PFSK-1 (cell line): ENCODE measurements around the gene ZNF20. TPM values are rescaled to one million over a fixed set of nuclear protein-coding genes. Genes with fewer than 3 reads are reported as not detected.

Experiments
- FOXP2 ChIP-seq: optimal IDR thresholded peaks from 2 replicates; pipeline ENCODE3; 2011; ENCODE audit warnings: borderline replicate concordance, control low read depth, inconsistent platforms; ENCODE audit not compliant: insufficient read depth; ENCODE audit errors: extremely low read length, extremely low read depth
- POLR2AphosphoS5 ChIP-seq: IDR thresholded peaks from 2 replicates; pipeline ENCODE4 v1.6.1; 2012; ENCODE audit warnings: low read depth, mild to moderate bottlenecking, control low read depth, low read length, moderate library complexity
- SIN3A ChIP-seq: IDR thresholded peaks from 2 replicates; pipeline ENCODE4 v1.6.1; 2012; ENCODE audit warnings: mild to moderate bottlenecking, low read length, moderate library complexity, borderline replicate concordance; ENCODE audit not compliant: insufficient read depth
- TAF1 ChIP-seq: IDR thresholded peaks from 2 replicates; pipeline ENCODE4 v1.6.1; 2012; ENCODE audit warnings: low read length, control low read depth, borderline replicate concordance; ENCODE audit not compliant: insufficient read depth
- polyA plus RNA-seq: library from polyadenylated mRNA; unstranded; fragments of >200 nt; gene quantifications from one replicate; pipeline ENCODE4 v1.2.1, GENCODE V29; 2012; ENCODE audit warnings: low read depth, missing spikeins; ENCODE audit not compliant: insufficient read length
- TF ChIP-seq, protein P1 (sequence below), 2 experiments: IDR thresholded peaks; 2 replicates each; pipeline versions ENCODE4 v1.6.1 to v1.8.0; 2011 to 2012; ENCODE audit warnings: low read depth in 2 of 2, low read length in 2 of 2, control low read depth in 1 of 2, inconsistent platforms in 1 of 2, mild to moderate bottlenecking in 1 of 2, moderate library complexity in 1 of 2; ENCODE audit not compliant: insufficient read depth in 1 of 2

The ZNF20 gene
- polyA plus RNA-seq: 0.85 TPM

DNA sequence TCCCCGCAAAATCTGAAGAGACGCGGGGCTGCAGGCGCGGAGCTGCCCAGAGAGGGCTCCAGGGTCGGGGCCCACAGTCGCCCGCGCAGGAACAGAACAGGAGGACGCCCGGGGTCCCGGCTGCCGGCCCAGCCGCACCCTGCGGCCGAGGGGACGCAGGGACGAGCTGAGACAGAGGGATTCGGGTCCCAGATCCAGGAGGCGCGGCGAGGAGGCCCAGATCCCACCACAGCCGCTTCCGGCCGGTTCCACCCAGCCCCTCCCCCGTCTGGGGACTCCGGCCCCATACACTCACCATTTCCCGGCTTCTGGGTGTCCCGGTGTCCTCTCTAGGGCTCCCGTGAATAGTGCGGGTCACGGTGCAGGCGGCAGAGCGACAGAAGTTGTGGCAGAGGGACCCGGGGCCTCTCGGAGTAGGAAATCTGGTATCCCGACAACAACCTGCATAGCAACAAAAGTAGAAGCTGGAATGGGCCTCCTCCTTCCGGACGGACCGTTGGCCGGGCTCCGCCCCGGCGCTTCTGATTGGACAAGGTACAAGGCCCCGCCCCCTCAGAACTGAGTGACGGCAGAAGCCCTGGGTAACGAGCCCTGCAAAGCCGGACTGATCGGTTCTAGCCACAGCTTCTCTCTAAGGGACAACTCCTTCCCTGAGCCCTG, at the start of gene ZNF20:
ZNF20 (minus strand) TSS at position 466 of the 660 bp plus-strand sequence; CDS start at position 298, 168 bp downstream.
- TF ChIP-seq TAF1 (0 out of 2 replicates have a peak, but pooled peaks have one; percentile 51), SIN3A (peak; percentile 8; the same call in 1 of the 2 replicates), POLR2AphosphoS5 (peak; percentile 51), FOXP2 (no peak)
- TF ChIP-seq, protein P1, sequence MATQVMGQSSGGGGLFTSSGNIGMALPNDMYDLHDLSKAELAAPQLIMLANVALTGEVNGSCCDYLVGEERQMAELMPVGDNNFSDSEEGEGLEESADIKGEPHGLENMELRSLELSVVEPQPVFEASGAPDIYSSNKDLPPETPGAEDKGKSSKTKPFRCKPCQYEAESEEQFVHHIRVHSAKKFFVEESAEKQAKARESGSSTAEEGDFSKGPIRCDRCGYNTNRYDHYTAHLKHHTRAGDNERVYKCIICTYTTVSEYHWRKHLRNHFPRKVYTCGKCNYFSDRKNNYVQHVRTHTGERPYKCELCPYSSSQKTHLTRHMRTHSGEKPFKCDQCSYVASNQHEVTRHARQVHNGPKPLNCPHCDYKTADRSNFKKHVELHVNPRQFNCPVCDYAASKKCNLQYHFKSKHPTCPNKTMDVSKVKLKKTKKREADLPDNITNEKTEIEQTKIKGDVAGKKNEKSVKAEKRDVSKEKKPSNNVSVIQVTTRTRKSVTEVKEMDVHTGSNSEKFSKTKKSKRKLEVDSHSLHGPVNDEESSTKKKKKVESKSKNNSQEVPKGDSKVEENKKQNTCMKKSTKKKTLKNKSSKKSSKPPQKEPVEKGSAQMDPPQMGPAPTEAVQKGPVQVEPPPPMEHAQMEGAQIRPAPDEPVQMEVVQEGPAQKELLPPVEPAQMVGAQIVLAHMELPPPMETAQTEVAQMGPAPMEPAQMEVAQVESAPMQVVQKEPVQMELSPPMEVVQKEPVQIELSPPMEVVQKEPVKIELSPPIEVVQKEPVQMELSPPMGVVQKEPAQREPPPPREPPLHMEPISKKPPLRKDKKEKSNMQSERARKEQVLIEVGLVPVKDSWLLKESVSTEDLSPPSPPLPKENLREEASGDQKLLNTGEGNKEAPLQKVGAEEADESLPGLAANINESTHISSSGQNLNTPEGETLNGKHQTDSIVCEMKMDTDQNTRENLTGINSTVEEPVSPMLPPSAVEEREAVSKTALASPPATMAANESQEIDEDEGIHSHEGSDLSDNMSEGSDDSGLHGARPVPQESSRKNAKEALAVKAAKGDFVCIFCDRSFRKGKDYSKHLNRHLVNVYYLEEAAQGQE (IDR thresholded peaks at IDR 0.05; ENCODE audit: insufficient read depth in 1 of 2, low read depth in 2 of 2, low read length in 2 of 2): 0 out of 4 replicates have a peak, but pooled peaks of 1 of the 2 experiments have one; percentile 41

DNA sequence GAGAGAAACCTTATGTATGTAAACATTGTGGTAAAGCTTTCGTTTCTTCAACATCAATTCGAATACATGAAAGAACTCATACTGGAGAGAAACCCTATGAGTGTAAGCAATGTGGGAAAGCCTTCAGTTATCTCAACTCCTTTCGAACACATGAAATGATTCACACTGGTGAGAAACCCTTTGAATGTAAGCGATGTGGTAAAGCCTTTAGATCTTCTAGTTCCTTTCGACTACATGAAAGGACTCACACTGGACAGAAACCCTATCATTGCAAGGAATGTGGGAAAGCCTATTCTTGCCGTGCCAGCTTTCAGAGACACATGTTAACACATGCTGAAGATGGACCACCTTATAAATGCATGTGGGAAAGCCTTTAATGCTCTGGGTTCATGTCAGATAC, 47.5 kb upstream of the ZNF20 start:
- no peak for TF ChIP-seq SIN3A
- no peak for TF ChIP-seq FOXP2
- TF ChIP-seq POLR2AphosphoS5: no peak
- TF ChIP-seq, protein P1 (IDR thresholded peaks at IDR 0.05; ENCODE audit: insufficient read depth in 1 of 2, low read depth in 2 of 2, low read length in 2 of 2): no peak
- no peak for TF ChIP-seq TAF1

DNA sequence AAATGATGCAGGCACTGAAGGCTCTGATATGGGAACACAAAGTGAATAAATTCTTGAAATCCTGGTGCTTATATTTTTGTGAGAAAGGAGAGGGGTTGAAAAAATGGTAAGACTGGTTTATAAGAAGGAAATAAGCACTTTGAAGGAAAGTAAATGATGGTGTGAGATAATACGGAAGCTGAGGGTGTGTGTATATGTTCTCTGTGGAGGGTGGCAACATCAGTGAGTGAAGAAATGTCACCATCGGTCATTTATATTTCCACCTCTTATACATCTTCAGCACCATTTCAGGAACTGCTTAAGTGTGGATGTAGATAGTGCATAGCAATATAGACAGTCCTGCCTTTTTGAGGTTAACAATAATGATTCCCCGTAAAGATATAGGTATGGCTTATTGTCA, 40.2 kb upstream of the ZNF20 start:
- no peak for TF ChIP-seq FOXP2
- TF ChIP-seq POLR2AphosphoS5: no peak
- TF ChIP-seq, protein P1 (IDR thresholded peaks at IDR 0.05; ENCODE audit: insufficient read depth in 1 of 2, low read depth in 2 of 2, low read length in 2 of 2): no peak
- TF ChIP-seq SIN3A: no peak
- no peak for TF ChIP-seq TAF1

DNA sequence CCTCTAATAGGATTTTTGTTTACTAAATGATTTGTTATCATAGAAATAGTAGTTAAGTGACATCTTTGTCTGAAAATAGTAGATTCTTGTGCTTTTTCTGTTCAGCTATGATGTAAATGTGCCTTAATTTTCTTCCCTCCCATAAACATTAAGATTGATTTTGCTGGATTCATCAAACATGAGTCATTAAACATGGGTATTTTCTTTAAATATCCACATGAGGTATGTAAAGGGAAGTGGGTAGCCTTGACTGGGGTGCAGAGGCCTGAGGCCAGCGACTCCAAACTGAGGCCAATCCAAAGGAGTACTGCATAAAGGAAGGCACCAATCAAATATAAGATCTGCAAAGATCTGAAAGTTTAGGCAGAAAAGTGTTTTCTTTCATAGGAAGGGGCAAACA, 26.5 kb upstream of the ZNF20 start:
- TF ChIP-seq, protein P1 (IDR thresholded peaks at IDR 0.05; ENCODE audit: insufficient read depth in 1 of 2, low read depth in 2 of 2, low read length in 2 of 2): no peak
- no peak for TF ChIP-seq TAF1
- TF ChIP-seq SIN3A: no peak
- no peak for TF ChIP-seq POLR2AphosphoS5
- TF ChIP-seq FOXP2: no peak

DNA sequence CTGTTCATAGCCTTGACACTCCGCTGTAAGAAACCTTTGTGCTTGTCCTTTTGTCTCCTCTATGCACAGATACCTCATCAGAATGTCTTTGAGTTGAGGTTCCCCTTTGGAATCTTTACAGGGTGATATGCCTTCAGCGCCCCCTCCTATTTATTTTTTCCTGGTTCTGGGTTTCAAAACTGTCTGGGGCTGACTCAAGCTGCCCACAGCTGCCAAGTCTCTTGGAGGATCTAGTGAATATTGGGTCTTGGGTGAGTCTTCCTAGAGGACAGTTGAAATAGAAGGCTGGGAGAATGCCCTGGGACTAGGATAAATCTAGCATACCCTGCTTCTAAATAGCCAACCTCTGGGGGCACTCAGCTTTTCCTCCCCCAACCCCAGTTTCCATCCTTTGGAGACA, 23.7 kb upstream of the ZNF20 start:
- TF ChIP-seq POLR2AphosphoS5 (no peak), FOXP2 (no peak), TAF1 (no peak), SIN3A (no peak)
- TF ChIP-seq, protein P1 (IDR thresholded peaks at IDR 0.05; ENCODE audit: insufficient read depth in 1 of 2, low read depth in 2 of 2, low read length in 2 of 2): no peak
